Stimulated activated CD4-positive, alpha-beta T cell treated with anti-CD3 and anti-CD28 coated beads, TNF-alpha, amount 100 ng/mL, for 4 hours (primary cell): Measurements from ENCODE around the gene ANO1.

ENCODE experiments used
- DNase-seq, 3 experiments: peaks; one replicate each; pipeline ENCODE4 v3.0.0-alpha.2; 2020; ENCODE audit warnings: low read depth in 3 of 3

The ANO1 gene

DNA sequence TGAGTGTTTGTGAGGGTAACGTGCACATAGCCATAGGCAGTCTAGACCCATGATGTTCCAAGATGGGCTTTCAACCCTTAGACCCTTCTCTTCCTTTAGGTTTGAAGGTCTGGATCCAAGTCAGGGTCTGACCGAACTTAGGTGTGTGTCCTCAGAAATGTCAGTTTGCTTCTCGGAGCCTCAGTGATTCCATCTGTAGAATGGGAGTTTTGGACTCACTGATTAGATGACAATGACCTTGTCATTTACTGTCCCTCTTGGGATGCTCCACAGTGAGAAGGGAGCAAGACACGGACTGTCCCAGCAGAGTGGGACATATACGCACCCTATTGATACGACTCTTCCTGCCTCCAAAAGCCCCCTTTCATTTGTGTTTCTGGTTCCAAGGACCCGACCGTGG is 37.7 kb downstream of the ANO1 start:
- no peak for DNase-seq

DNA sequence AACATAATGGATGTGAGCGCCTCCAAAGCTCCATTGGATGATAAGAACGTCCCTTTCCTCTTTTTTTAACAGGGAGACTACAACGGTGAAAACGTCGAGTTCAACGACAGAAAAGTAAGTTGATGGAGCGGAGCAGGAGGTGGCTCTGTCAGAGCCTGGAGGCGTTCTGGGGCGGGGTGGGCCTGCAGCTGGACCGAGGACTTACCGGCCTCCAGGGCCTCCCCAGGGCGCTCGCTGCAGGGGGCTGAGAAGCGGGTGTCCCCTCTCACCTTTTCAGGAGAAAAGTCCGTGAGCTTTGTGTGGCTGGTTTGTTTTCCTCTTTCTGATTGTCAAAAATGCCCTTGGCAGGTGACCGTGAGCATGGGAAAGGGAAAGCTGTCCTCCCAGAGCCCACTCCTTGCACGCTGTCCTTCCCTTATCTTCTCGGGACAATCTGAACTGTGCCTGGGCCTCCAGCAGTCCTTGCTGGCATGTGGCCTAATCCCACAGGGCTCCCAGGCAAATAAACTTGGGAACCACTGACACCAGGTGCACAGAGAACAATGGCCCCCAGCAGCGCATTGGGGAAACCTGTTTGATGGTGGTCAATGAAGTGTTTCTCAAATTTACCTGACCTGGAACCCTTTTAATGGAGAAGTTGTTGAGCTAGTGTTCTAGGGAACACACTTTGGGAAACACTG is 38.4 kb downstream of the ANO1 start:
- DNase-seq = no peak

DNA sequence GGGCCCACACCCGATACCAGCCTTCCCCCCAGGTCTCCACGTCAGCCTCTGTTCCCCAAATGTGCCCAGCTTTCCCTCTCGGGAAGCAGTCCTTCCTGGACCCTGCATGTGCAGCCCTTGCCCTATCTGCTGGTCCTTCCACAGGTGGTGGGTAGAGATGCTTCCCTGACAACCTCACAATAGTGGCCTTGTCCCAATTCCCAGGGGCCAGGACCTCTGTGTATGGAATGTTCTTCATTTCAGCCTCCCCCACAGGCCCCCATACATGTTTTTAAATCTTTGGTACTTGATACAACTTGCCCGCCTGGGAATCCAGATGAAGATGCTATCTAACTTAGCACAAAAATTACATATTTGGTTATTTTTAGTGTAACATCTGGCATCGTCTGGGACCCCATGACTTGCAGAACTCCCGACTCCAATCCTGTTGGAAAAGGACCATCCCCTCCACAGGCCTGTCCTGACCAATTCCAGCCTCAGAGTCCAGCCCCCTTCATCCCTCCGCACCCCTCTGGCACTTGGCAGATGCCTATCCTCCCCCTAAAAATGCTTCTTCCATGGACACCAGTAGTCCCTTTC is 39.5 kb downstream of the ANO1 start:
- DNase-seq = no peak

DNA sequence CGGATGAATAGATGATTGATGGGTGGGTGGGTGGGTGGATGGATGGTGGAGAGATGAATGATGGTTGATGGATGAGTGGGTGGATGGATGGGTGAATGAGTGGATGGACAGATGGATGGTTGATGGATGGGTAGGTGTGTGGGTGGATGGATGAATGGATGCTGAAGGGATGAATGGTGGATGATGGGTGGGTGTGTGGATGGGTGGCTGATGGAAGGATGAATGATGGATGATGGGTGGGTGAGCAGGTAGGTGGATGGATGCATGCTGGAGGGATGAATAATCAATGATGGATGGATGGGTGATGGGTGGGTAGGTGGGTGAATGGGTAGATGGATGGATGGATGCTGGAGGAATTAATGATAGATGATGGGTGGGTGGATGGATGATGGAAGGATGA is 40.5 kb downstream of the ANO1 start:
- no peak for DNase-seq

DNA sequence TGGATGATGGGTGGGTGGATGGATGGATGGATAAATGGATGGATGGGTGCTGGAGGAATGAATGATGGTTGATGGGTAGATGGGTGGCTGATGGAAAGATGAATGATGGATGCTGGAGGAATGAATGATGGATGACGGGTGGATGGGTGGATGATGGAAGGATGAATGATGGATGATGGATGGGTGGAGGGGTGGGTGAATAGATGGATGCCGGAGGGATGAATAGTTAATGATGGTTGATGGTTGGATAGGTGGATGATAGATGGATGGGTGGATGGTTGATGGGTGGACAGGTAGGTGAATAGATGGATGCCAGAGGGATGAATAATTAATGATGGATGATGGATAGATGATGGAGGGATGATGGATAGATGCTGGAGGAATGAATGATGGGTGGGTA is 41.4 kb downstream of the ANO1 start:
- no peak for DNase-seq

DNA sequence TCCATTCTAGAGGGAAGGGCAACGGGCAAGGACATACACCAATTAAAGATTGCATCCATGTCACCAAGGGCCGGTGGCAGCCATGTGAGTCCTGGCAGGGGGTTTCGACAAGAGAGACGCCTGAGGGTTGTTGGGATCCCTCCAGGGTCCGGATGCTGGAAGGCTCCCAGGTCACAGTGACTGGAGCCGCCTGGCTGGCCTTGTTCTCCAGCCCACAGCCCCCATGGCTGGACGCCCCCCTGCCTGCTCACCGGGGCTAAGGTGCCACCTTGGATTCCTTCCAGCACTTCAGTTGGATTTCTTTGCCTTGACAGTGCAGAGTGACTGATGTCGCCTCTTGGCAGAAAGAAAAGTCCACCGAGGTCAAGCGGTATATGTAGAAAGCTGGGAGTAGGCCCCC is 42.6 kb downstream of the ANO1 start:
- DNase-seq = no peak

DNA sequence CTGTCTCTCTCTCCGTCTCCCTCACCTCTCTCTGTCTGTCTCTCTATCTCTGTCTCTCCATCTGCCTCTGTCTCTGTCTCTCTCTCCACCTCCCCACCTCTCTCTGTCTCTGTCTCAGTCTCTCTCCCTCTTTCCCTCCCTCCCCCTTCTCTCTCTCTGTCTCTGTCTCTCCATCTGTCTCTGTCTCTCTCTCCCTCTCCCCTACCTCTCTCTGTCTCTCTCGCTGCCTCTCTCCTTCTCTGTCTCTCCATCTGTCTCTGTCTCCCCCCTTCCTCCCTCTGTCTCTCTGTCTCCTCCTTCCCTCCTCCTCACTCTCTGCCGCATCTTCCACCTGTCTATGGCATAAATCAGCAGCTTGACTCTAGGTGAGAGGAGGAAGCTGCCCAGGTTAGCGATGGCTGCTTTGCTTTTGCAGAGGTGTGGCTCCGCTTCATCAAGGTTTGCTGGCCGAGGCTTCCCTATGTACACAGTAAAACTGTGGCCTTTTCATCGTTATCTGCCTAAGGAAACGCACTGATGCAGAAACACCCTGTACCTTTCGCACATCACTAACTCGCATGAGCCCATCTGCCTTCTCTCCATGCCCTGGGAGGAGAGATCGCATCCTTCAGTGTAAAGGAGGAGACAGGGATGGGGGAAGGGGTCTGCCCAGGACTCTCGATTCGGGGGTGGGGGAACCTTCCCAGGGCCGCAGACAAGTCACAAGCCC is 44.5 kb downstream of the ANO1 start:
- no peak for DNase-seq

DNA sequence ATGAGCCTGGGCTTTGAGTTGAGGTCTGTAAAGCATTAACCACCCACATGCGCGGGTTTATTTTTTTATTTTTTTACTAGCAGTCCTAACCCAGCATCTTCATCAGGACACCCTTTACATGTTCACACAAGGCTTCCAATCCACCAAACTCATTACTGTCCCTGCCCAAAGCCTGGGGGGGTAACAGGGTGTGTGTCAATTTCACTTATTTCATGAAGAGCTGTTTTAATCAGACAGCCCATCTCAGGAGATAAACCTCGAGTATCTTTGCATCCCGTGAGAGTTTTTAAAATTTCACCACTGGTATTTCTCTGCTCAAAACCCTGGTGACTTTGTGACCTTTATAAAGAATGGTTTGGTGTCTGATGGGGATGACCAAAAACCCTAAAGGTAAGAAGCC is 45.6 kb downstream of the ANO1 start:
- no peak for DNase-seq

DNA sequence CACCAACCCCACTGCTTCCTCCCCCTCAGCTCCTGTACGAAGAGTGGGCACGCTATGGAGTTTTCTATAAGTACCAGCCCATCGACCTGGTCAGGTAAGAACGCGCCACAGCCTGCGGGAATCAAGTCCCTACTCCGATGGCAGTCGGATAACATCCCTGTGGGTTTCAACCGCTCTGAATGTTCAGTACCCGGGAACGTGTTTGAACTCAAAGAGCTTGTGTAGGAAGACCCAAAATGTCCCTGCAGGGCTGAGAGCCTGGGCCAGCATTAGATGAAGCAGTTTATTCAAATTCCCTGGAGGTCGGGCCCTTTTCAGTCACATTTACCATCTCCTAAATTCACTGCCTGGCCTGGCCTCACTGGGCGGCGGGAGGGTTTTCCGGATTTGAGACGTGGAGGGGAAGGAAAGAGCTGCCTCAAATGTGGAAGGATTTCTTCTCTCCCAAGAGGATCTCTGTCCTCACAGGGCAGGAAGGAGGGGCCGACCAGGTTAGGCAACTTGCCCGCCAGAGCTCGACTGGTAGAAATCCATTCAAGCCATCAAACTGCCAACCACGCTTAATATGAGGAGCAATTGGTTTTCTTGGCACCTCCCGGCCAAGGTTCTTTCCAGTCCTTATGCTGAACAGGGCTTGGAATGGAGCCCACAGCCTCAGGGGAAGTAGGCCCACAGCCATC is 46.3 kb downstream of the ANO1 start:
- DNase-seq = no peak

DNA sequence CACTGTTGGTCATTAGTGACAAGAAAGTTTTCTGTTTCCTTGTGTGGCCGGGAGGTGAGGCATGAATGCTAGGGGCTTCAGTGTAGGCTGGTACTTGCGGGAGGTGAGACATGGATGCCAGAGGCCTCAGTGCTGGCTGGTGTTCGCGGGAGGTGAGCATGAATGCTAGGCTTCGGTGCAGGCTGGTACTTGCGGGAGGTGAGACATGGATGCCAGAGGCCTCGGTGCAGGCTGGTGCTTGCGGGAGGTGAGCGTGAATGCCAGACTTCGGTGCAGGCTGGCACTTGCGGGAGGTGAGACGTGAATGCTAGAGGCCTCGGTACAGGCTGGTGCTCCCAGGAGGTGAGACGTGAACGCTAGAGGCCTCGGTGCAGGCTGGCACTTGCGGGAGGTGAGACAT is 48.4 kb downstream of the ANO1 start:
- no peak for DNase-seq

DNA sequence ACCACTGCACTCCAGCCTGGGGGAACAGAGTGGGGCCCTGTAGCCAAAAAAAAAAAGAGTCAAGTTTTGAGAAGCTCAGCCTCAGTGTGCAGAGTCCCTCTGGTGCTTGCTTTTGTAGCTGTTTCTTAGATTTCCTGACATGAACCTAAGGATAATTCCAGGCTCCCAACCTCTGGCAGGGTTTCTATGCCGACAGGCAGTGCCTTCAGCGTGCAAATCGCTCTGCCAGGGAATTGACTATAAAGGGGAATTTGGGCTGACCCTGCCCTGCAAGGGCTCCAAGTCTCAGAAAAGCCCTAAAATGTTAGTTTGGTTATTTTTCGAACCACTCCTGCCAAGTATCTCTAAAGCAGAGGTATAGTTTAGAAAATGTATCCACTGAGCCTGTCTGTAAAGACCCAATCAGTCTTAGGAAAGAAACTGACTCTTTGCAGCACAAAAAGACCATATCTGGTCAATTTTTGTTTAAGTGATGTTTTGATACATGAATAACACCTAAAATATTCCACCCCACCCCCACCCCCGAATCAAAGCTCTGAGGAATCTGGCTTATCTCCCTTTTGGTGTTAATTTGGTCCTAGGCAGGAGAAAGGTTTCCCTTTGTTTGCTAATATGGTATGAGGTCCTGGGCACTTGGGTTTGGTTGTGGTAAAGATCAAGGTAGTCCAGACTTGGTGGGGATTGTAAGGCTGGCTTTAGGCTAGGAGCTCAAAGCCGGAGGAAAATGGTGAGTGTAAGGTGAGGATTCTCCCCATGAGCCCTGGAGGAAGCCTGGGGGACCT is 49.7 kb downstream of the ANO1 start:
- no peak for DNase-seq

DNA sequence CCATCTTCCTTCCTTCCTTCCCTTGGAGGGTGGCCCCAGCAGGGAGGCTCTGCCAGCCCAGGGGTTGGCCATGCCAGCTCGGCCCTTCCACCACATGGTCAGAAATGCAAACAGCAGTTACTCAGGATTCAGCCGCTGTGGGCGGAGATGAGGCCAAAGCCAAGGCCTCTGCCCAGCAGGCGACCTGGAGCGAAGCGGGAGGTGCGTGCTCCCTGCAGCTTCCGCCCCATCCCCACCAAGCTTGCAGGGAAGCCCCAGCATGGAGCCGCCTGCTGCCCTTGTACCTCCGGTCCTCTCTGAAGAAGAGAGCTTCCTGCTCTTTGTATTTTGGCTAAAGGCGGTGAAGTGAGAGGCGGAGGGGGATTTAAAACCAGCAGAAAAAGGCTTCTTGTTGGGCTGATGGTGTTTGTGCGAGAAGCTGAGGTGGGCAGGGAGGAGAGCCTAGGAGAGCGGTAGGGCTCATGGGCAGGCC is 50.4 kb downstream of the ANO1 start:
- no peak for DNase-seq

DNA sequence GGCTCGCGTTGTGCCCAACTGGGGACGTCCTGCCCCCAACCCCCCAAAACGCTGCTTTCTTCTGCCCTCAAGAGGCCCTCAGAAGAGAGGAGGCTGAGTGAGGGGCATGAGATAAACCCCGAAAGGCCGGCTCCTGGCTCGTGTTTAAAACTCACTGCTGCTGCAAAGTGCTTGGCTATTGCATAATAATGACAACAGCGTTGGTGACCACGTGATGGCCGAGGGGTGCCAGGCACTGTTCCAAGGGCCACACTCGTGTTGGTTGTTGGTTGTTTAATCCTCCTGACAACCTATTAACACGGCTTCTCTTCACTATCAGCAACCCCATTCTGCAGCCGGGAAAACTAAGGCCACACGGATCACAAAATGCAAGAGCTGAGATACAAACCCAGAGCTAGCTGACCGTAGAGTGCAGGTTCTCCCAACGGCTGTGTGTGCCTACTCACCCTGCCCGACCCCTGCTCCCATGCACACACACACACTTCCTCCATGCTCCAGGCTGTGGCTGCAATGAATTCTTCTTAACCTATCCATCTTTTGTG is 51.0 kb downstream of the ANO1 start:
- DNase-seq = no peak

DNA sequence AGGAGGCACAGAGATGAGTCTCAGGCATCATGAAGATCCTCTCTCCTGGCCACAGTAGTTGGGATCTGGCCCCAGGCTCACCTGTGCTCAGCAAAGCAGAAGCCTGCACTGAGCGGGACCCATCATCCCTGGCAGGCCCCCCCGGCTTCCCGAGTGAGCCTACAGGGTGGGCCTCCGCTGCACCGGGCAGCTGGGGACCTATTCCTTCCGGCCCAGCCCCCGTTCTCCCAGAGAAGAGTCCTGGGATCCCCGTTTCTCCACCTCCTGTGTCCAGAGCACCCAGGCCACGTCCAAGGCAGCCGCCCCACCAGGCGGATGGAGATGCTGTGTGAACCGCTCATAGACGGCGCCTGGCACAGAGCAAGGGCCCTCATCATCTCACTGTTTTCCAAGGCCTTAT is 52.5 kb downstream of the ANO1 start:
- no peak for DNase-seq

DNA sequence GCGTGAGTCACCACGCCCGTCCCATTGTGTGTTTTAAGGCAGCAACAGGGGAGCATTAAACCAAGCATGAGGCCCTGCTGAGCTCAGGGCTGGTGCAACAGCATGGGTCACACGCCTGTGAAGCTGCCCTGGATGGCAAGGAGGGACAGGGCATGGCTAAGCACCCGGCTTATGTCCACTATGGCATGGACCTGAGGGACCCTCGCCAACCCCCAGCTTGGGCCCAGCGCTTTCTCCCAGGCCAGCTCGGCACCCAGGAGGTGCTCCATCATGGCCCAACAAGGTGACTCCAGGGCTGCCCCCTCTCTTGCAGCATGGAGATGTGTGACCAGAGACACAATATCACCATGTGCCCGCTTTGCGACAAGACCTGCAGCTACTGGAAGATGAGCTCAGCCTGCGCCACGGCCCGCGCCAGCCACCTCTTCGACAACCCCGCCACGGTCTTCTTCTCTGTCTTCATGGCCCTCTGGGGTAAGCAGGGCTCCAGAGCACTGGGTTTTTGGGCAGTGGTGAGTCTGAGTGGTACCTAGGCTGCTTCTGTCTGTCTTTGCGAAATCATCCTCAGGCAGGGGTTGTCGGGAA is 53.6 kb downstream of the ANO1 start:
- no peak for DNase-seq

DNA sequence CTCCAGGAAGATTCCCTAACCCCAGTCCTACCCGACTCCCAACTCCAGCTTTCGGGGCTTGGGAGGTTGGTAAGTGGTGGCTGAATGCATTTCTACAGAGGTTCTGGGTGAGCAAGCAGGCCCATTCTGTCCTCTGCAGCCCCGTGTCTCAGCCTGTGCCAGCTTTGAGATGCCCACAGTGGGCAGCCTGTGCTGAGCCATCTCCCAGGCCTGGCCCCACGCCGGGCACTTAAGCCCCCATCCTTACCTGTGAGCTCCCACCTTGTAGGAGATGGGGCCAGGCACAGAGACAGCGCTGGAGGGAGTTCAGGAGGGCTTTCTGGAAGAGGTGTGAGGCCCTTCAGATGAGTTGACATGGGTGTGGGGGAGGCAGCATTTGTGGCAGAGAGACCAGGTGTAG is 54.5 kb downstream of the ANO1 start:
- DNase-seq = no peak

DNA sequence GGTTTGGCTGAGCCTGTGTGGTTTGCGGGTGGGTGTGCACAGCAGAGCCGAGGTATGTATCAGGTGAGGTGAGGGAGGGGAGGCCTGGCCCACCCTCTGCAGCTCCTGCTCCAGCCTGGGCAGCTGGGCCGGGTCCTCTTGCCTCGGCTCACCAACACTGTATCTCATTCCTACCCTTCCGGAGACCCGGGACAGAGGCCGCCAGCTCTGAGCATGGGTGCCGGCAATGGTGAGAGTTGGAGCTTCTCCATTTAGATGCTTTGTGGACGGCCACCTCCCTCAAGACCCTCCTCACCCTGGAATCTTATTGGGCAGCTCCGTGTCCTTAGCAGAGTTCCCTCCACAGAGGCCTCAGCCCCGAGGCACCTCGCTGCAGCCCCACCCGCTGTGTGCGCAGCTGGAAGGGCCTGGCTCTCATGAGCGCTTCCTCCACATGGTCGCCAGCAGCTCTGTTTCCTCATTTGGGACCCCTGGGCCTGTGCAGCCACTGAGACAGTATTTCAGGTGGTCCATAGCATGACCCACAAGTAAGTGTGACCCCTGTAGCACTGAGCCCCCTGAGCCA is 55.7 kb downstream of the ANO1 start:
- DNase-seq = no peak

DNA sequence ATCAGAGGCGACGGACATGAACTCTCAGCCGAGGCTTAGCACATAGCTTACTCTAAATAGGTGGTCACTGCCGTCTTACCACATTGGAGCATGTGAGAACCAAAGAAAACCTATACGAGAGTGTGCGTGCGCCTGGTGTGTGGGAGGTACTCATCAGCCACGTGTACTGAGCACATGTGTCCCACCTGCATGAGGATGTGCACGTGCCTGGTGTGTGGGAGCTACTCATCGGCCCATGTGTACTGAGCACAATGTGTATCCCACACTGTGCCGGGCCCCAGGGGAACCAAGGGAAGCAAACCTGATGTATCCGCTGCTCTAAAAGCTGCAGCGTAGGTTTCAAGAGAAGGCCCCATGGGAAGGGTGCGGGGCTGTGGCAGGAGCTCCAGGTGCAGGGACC is 56.4 kb downstream of the ANO1 start:
- DNase-seq = no peak

DNA sequence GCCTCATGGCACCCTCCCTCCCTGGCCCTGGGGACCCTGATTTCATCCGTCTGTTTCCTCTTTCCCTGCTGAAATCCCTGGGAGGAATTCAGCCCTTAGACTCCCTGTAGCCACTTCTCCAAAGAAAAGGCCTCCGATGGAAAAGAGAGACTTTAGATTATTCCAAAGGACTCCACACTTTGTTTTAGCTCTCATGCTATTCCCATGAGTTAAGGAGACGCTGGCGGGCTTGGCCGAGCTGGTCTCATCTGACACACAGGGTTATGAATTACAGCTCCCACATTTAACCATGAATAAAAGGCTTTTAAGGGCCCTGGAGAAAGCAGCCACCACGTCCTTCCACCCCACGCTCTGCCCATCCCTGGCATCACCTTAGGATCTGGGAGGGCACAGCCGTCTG is 57.0 kb downstream of the ANO1 start:
- DNase-seq = no peak

DNA sequence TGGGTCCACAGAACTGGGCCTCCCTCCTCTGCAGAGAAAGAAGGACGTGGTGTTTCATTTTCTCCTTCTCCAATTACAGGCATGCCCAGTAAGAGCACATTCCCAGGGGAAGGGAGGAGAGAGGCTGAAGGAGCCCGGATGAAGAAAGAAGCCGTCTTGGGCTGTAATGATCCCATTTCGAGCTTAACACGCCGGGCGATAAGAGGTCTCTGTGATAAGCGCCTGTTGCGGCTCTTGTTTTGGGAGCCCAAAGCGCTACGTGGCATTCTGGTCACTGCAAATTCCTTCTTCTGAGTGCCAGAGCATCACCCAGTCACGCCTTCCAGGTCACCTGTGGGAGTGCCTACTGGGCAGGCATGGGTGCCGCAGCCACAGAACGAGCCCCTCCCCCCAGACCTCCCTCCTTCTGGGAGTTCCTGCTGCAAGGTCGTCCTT is 57.5 kb downstream of the ANO1 start:
- no peak for DNase-seq

DNA sequence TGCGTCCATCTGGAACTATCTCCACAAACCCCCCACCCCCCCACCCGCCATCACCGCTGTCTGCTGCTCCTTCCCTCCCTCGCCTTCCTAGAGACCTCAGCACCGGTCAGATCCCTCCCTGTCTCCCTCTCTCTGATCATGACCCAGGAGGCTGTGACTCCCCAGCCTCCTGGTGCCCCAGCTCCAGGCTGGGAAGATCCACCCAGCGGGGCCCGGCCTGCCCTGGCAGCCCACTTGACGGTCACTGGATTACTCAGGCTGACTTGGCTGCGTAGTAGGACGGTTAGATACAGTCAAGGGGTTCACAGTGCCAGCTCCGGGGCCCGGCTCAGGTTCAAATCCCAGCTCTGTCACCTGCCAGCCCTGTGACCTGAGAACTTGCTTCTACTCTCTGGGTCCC is 59.3 kb downstream of the ANO1 start:
- DNase-seq = no peak
